AG04450 (cell line): ENCODE results near the gene PTGIS. TPM values are rescaled to one million over a fixed set of nuclear protein-coding genes. Genes with fewer than 3 reads are reported as not detected.

Experiments
- CTCF ChIA-PET: fragments of 300-600, 350-600 bp; formaldehyde crosslinking; extraction: SDS; loops from one replicate; lab custom pipeline; 2022; ENCODE audit warnings: antibody characterized with exemption, inconsistent platforms; lab: Charles Lee
- POLR2A ChIA-PET: fragments of 350-600 bp; formaldehyde crosslinking; extraction: SDS; loops from one replicate; lab custom pipeline; 2021; ENCODE audit warnings: antibody characterized with exemption, inconsistent platforms; lab: Yijun Ruan, JAX
- DNase-seq: peaks from one replicate; pipeline ENCODE4 v3.0.0-alpha.2; 2011; ENCODE audit warnings: low read depth, low spot score
- H3K27ac ChIP-seq: one replicate; pipeline ENCODE4 v1.5.1; 2012; ENCODE audit warnings: low read depth, low read length, control low read depth
- H3K27me3 ChIP-seq: one replicate; pipeline ENCODE4 v1.6.0; 2012; ENCODE audit warnings: low read length; ENCODE audit not compliant: control insufficient read depth, insufficient read depth
- H3K4me3 ChIP-seq: 2 replicates; pipeline ENCODE4 v1.5.1; 2011; ENCODE audit warnings: mild to moderate bottlenecking, low read depth, low read length, control low read depth
- H3K9me3 ChIP-seq: 2 replicates; pipeline ENCODE4 v1.5.1; 2012; ENCODE audit warnings: low read length; ENCODE audit not compliant: control insufficient read depth, insufficient read depth
- polyA plus RNA-seq: library from polyadenylated mRNA; depleted of rRNA; stranded (reverse); fragments of >200 nt; gene quantifications from 2 replicates; pipeline ENCODE4 v1.2.3, GENCODE V29; 2011
- TF ChIP-seq, protein P1 (sequence below): IDR thresholded peaks from 2 replicates; pipeline ENCODE4 v1.5.1; 2011; ENCODE audit warnings: low read depth, low read length, control low read depth, inconsistent platforms

The PTGIS gene
- polyA plus RNA-seq, 1 experiment: 8.1 TPM

DNA sequence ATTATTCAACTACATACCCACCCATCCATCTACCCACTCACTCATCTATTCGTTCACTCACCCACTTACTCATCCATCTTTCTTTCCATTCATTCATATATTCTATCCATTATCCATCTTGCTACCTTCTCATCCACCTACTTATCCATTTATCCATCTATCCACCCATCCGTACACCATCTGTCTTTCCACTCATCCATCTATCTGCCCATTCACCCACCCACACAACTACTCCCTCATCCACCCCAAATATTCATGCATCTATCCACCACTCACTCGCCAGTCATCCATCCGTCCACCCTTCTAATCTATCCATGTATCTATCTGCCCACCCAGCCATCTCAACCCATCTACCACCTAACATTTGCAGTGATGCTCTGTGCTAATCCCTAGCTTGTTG lies 71.9 kb downstream of the PTGIS start:
- ChIA-PET POLR2A (no interaction called here), CTCF (interaction anchor here (1.8 kb wide), 1 partner anchor 12 kb away, joined by 7 read pairs; no protein-coding TSS in a partner anchor)
- H3K27me3 ChIP-seq: peaks cover 17% of the 10 kb centered on the region
- no peak overlapping the region for H3K27ac ChIP-seq
- H3K9me3 ChIP-seq: no peaks in the 10 kb centered on the region
- H3K4me3 ChIP-seq: no peak overlapping the region
- DNase-seq: no peak
- TF ChIP-seq, protein P1, sequence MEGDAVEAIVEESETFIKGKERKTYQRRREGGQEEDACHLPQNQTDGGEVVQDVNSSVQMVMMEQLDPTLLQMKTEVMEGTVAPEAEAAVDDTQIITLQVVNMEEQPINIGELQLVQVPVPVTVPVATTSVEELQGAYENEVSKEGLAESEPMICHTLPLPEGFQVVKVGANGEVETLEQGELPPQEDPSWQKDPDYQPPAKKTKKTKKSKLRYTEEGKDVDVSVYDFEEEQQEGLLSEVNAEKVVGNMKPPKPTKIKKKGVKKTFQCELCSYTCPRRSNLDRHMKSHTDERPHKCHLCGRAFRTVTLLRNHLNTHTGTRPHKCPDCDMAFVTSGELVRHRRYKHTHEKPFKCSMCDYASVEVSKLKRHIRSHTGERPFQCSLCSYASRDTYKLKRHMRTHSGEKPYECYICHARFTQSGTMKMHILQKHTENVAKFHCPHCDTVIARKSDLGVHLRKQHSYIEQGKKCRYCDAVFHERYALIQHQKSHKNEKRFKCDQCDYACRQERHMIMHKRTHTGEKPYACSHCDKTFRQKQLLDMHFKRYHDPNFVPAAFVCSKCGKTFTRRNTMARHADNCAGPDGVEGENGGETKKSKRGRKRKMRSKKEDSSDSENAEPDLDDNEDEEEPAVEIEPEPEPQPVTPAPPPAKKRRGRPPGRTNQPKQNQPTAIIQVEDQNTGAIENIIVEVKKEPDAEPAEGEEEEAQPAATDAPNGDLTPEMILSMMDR: no peak

DNA sequence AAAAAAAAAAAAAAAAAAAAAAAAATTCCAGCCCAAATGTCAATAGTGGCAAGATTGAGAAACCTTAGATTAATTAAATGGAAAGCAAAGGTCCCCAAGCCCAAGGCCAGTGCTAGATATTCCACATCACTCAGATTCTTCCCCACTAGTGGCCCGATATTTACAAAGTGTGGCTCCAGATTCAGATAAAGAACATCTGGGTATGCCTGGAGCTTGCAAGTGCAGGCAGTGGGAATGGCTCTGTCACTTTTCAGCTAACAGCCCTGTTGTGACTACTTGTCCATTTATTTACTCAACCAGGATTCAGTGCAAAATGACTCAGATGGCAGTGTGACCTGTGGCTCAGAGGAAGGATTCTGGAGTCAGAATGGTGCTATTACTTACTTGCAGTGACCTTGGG lies 77.2 kb downstream of the PTGIS start:
- Histone ChIP-seq H3K27me3 (peaks cover 35% of the 10 kb centered on the region), H3K9me3 (no peaks in the 10 kb centered on the region), H3K27ac (no peak overlapping the region), H3K4me3 (no peak overlapping the region)
- ChIA-PET CTCF (no interaction called here), POLR2A (no interaction called here)
- no peak for DNase-seq
- TF ChIP-seq, protein P1: no peak

DNA sequence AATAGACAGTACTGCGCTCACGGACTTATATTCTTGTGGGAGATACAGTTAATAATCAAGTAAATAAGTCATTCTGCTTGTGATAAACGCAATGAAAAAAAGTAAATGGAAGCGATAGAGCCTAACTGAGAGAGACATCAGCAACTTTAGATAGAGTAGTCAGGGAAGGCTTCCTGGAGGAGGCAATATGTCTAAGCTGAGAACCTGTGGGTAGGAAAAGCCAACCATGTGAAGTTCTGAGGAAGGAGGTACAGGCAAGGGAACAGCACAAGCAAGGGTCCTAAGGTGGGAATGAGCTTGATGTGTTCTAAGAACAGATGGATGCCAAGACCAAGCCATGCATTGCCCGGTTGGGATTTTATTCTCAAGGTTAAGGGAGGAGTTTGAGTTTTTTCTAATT lies 78.2 kb downstream of the PTGIS start:
- TF ChIP-seq, protein P1: no peak
- no peaks in the 10 kb centered on the region for H3K9me3 ChIP-seq
- DNase-seq: no peak
- CTCF ChIA-PET: no interaction called here
- no peak overlapping the region for H3K27ac ChIP-seq
- H3K27me3 ChIP-seq: peaks cover 43% of the 10 kb centered on the region
- no peak overlapping the region for H3K4me3 ChIP-seq
- POLR2A ChIA-PET: no interaction called here

DNA sequence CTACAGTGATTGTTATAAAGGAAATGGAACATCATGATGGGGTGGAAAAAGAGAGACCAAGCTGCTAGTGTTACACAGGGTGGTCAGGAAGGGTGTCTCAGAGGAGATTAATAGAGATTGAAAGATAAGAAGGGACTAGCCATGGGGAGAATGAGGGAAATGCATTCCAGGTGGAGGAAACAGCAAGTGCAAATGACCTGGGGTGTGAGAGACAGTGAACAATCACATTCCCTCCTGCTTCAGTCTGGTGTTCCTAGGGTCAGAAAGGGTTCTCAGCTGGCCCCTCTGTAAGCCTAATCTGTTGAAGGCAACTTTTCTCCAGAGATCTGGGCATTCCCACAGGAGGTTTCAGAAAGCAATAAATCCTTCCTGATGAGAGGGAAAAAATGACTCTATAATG lies 81.9 kb downstream of the PTGIS start:
- CTCF ChIA-PET: interaction anchor here (2.0 kb wide), 1 partner anchor 21 kb away, joined by 8 read pairs; no protein-coding TSS in a partner anchor
- H3K4me3 ChIP-seq: no peak overlapping the region
- POLR2A ChIA-PET: no interaction called here
- peaks cover 52% of the 10 kb centered on the region for H3K27me3 ChIP-seq
- peaks cover 4% of the 10 kb centered on the region; the same call in 1 of the 2 replicates for H3K9me3 ChIP-seq
- TF ChIP-seq, protein P1: no peak
- H3K27ac ChIP-seq: no peak overlapping the region
- DNase-seq: no peak

DNA sequence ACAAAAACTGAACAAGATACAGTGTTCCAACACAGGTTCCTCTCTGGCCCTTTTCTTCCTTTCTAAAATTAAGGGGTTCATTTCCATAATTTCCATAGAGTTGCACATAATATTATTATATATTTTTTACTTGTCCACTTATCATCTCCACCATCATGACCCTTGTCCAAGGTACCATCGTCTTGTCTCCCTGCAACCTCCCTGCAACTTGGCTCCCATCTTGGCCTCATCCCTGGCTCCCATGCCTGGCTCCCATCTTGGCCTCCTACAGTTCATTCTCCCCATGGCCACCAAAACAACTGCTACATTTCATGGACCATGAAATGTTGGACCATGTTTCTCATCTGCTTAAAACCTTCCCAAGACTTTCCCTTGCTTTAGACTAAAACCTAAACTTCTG lies 82.4 kb downstream of the PTGIS start:
- ChIA-PET POLR2A (no interaction called here), CTCF (interaction anchor here (0.7 to 2.3 kb wide), 3 partner anchors 21 to 101 kb away, joined by 4 to 10 read pairs (median 8); no protein-coding TSS in a partner anchor)
- no peak for DNase-seq
- Histone ChIP-seq H3K27ac (no peak overlapping the region), H3K27me3 (peaks cover 48% of the 10 kb centered on the region), H3K4me3 (no peak overlapping the region), H3K9me3 (peaks cover 4% of the 10 kb centered on the region; the same call in 1 of the 2 replicates)
- TF ChIP-seq, protein P1: no peak
